GM21515 (cell line): Measurements from ENCODE around the gene USP15.
"Not testable (repeated sequence)": the region's sequence is repeated elsewhere in the genome, so short reads cannot be mapped to it uniquely, and the experiment has no call there.

Experiments used
- ATAC-seq: cut with Tn5 transposase; IDR thresholded peaks from one replicate; pipeline ENCODE4 v1.9.1; 2021; ENCODE audit not compliant: unreplicated experiment

USP15 gene

DNA sequence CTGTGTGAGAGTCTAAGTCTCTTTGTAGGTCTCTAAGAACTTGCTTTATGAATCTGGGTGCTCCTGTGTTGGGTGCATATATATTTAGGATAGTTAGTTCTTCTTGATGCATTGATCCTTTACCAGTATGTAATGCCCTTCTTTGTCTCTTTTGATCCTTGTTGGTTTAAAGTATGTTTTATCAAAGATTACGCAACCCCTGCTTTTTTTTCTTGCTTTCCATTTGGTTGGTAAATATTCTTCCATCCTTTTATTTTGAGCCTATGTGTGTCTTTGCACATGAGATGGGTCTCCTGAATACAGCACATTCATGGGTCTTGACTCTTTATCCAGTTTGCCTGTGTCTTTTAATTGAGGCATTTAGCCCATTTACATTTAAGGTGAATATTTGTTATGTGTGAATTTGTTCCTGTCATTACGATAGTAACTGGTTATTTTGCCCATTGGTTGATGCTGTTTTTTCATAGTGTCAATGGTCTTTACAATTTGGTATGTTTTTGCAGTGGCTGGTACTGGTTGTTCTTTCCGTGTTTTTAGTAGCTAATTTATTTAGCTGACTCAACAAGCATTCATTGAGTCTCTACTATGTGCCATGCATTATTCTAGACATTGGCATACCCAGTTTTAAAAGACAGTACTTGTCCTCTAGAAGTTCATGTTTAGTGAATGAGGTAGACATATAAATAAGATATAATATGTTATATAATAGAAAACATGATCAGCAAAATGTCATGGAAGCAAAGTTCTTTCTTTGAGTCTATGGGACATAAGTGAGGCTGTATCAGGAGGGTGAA lies 108.4 kb downstream of the USP15 start:
- ATAC-seq = not testable (repeated sequence)

DNA sequence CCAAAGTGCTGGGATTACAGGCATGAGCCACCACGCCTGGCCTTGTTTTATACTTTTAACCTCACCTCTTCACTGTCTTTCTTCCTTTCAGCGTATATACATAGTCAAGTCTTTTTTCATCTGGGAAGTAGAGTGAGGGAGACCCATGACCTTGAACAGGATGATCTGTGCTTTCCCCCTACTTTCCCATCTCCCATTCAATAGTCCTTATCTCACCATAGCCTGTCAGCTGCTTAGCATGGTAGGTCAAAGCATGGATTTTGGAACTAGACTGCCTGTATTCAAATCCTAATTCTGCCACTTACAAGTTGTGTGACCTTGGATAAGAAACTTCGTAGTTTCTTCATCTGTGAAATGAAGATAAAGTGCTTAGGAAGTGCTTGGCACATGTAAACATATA lies 110.0 kb downstream of the USP15 start:
- no peak for ATAC-seq

DNA sequence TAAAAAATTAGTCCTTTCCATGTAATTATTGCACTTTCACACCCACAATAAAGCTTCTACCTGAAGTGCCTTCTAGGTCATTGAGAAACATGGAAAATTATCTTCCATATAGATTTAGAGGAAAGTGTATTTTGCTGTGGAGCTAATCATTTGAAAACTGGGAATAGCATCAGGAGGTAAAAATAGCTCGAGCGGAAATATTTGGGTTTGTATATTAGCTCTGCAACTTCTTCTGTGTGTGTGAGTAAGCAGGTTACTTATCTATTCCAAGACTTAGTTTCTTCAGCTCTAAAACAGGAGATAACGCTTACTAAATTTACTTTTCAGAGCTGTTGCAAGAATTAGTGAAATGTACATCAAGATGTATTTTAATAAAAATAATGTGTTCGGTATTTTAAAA lies 111.5 kb downstream of the USP15 start:
- ATAC-seq = no peak

DNA sequence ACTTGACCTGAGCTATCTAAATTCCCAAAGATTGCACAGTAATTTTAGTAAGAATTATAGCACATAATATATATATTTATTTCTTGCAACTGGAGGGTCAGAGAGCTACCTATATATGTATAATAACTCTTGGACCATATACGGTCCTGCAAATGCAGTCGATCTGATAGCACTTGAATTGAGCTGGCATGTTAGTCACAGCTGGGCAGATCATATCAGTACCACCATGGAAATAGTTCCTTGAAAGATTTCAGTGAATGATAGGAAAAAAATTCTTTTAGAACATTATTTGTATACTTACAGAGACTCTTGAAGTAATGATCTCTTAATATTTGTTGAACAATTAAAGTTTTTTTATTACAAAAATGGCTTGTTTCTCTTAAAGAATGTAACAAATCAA lies 111.9 kb downstream of the USP15 start:
- no peak for ATAC-seq

DNA sequence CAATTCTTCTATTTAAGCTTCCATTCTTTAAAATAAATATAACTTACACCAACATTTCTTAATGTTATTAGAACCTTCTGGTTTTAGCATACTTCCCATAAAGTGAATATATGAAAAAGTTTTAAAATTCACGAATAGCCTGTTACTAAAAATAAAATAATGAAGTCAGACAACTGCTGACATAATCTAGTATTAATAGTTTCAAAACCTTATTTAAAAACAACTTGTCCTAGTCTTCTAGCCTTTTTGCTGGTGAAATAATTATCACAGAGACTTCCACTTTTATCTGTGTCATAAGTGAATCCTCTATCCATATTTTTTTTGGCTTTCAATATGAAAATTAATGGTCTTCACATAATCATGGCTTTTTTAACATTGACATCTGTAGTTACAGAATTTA lies 112.6 kb downstream of the USP15 start:
- no peak for ATAC-seq

DNA sequence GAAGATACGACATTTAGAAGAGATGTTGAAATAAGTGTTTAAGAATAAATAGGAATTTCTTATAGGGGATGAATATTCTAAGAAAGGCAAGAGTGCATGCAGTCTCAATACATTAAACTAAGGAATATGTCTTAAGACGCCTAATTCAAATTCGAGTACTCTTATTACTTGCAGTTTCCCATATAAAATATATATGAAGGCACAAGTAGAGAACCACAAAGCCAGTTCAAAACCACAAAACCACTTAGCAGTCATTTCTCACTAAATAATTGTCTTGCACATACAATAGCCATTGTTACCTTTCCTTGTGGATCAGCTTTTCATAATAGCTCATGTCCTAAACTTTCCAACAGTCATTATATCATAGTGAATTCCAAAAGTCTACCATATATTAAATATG lies 115.4 kb downstream of the USP15 start:
- ATAC-seq = no peak

DNA sequence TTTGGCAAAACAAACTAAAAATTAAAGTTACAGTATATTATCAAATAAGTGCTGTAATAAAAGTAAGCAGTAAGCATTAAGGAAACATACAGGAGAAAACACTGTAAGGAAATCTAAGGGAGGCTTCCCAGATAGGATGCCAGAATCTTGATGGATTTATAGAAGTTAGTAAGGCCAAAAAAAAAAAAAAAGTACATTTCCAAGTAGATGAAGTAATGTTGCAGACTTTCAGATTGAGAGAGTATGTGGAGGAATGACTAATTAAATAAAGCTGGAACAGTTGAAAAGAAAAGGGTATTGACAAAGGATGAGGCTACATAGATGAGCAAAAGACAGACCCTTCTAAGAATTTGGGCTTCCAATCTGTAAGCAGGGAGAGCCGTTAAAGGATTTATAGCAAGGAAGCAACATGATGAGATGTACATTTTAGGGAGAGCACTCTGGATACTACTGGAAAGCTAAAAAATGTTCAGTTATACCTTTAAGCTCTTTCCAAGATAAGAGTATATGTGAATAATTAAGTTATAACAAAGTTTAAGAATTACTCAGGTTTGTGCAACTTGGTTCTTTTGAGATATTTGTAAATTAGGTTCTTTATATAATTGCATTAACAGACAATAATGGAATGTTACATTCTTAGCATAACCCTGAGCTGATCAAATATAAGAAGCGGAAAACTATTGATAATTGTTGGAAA lies 119.0 kb downstream of the USP15 start:
- ATAC-seq = no peak

DNA sequence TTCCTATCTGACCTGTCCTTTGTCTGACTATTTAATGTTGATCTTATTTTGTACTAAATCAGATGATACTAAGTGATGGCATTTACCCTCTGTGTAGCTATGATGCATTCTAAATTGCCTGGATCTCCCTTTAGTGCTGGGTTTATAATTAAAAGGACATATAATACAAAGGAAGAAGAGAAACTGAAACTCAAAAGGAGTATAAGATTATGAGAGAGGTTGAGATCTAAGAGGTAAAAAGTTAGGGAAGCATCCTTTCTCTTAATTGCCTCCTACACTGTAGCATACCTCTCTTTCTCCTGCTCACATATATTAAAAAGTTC lies 119.5 kb downstream of the USP15 start:
- no peak for ATAC-seq

DNA sequence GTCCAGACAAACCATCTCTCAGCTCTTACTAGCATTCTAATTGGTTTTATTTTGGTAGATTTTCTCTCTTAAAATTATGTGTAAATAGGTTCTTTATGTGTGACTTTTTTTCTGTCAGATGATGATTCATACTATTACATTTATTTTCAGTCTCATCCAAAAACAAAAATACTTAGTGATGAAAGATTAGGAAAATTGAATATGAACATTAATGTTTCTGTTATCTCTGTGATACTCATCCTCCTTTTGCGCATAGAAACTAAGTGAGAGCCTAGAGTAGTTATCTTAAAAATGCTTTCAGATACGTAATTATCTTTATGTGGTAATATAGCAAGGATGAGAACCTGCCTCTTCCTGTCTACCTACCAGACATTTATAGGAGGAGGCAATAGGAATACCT lies 122.3 kb downstream of the USP15 start:
- no peak for ATAC-seq

DNA sequence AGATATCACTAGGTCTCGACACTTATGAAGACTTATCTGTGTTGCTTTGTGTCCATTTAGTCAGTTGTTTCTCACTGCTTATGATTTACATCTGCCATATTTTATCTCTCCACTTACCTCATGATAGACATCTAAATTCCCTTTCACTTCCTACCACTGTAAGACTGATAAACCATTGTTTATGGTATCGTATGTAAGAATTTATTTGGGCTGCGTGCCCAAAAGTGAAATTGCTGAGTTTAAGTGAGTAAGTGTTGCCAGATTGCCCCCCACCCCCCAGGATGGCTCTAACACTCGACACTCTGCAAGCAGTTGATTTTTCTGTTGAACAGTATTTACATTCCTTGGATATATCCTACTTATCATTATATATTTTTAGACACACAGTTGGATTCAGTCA lies 136.5 kb downstream of the USP15 start:
- no peak for ATAC-seq

DNA sequence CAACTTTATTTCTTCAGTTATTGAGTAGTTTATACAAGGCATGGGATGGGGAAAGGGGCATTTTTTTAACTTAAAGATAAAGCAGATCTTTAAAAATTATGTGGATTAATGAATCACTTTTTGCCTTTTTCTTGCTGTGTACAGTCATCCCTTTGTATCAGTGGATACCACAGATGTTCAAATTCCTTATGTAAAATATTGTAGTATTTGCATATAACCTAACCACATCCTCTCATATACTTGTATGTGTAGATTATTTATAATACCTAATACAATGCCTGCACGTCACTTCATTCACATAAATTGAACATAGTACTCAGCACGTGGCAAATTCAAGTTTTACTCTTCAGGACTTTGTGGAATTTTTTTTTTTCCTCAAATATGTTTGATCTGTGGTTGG lies 139.9 kb downstream of the USP15 start:
- ATAC-seq = no peak

DNA sequence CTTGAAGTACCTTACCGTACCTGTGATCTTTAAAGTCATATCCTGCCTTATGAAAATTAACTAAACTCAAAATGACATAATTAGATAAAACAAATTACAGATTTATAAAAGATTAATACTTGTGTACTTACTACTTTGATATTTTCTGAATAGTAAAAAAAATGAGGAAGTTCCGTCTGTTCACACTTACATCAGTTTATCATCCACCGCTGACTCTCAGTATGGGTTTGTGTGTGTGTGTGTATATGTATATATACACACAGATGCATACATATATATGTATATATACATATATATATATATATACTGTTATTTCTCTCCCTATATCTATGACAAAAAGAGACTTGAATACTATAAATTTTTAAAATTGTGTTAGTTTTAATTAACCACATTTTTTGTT lies 141.4 kb downstream of the USP15 start:
- no peak for ATAC-seq

DNA sequence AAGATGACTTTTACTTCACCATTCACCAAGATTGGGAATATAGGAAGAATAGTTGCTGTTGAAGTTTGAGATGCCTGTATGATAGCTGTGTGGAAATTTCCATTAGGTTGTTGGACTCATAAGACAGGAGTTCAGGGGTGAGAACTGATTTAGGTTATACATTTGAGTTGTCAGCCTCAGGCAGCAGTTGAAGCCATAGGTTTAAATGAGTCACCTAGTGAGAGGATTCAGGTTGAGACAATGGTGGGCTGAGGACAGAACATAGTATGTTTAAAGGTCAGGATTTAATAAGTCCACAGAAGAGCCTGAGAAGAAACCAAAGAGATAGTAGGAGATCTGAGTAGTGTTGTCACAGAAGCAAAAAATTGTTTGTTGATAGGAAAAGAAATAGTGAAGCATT lies 142.8 kb downstream of the USP15 start:
- no peak for ATAC-seq

DNA sequence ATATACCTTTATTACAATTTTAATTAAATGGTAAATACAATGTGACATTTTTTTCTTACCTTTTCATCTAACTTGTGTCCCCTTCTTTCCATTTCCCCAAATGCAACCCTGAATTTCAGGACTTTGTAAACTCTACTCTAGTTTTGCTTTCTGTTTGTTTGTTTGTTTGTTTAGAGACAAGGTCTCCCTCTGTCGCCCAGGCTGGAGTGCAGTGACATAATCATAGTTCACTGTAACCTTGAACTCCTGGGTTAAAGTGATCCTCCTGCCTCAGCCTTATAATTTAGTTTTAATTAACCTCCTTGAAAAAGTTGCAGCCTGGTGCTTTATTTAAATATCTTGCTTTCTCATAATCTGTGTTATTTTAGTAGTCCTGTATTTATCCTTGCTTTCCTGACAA lies 147.4 kb downstream of the USP15 start:
- no peak for ATAC-seq

DNA sequence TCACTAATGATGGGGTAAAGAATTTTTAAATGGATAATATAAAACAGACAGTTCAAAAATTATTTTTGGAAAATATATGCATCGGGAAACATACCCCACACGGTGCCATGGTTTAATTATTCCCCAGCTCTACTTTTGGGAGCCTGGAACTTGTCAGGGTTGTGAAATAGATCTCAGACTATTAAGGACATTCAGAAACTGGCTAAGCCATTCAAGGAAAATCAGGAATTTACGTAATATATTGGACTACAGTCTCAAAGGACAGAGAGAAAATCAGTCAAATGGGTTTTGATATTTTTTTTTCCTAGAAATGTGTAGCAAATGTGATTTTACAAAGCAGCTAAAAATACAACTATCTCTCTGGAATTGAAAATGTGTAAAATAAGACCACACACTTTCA lies 148.9 kb downstream of the USP15 start:
- ATAC-seq = no peak

DNA sequence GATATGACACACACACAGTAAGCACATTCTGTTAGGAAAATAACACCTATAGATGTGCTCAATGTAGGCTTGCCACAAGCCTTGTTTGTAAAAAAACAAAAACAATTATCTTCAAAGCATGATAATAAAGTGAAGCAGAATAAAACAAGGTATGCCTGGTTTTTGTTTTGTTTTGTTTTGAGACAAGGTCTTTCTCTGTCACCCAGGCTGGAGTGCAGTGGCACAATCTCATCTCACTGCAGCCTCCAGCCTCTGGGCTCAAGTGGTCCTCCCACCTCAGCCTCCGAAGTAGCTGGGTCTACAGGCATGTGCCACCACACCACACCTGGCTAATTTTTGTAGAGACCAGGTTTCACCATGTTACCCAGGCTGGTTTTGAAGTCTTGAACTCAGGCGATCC lies 154.0 kb downstream of the USP15 start:
- ATAC-seq = no peak

DNA sequence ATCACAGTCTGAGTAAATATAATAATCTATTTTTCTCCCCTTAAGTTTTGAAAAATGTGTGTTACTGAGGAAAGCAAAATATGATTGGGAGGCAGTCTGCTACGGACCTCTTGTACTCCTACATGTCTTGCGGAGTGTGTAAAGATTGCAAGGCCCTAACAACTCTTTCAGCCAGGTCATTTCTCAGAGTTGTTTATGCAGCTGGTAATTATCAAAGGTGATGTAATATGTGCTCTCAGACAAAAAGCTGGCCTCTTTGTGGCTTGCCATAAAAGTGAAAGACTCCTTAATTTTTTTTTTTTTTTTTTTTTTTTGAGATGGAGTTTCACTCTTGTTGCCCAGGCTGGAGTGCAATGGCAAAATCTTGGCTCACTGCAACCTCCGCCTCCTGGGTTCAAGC lies 165.9 kb downstream of the USP15 start:
- ATAC-seq = no peak

DNA sequence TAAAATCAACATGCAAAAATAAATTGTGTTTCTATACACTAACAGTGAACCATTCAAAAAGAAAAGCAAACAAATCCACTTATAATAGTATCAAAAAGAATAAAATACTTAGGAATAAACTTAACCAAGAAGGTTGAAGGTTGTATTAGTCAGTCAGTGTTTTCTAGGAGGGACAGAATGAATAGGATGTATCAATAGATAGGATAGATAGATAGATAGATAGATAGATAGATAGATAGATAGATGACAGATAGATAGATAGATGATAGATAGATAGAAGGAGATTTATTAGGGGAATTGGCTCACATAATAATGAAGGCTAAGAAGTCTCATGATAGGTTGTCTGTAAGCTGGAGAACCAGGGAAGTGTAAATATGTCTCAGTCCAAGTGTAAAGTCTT lies 169.3 kb downstream of the USP15 start:
- no peak for ATAC-seq

DNA sequence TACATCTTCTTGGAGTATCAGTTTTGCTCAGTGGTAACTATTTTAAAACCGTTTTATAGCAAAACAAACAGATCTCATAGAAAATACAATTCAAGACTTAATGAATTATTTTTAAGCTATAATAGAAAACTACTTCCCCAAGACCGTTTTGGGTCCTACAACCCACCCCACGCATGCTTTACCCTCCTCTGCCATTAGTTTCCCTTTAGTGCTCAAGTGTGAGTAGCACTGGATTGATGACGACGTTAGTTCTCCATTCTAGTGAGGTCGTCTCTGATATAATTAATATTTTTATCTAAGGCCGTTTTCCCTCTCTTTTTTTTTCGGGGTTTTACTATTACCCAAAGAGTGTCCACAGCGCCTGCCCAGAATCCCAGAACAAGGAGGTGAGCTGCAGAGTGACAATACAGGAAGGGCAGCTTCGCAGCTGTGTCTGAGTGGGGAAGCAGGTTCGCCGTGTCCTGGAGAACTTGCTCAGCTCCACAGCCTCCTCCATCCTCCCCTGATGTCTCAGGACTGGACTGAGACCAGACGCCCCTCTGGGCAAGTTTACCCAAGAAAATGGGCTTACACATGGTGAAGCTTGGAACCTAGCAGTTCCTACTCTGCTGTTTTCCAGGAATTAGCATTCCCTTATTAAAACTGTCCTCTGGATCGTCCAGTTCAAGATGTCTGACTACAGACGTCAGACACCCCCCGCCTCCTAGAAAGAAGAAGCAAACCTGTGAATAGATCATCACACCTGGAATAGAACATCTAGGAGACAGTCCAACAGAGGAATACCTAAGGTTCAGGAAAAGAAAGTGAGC lies 174.5 kb downstream of the USP15 start:
- ATAC-seq = no peak

DNA sequence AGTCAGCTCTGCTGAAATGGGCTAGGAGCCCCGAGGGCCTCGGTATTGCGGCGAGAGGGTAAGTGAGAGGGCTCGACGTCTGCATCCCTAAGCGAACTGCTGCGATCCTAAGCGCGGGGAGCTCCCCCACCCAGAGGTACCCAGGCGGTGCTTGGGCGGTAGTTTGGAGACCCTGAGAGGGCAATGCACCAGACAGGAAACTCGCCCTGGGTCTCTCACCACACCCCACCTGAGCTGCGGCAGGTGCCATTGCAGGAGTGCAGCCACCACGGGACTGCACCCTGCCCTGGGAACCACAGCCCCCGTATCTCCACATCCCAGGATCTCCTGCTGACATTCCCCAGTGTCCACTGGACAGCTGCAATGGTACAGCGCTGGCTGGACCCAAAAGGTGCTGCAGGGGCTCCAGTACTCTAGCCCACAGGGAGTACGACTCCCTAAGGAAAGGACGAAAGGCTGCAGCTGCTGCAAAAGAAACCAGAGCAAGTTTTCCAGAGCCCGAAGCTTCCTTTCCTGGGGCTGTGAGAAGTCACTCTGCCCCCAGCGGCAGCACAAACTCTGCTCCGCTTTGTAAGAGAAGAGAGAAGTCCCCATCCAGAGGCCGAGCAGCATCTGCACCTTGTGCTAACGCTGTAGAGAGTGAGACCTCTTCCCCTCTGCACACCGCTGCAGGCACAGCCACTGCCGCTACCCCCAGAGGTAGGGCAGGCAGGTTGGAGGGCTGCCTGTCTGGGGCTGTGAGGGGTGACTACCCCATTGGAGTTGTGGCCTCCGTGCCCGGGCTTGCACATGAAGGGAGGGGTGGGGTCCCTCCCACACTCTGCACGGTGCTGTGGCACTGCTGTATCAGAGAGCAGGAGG lies 175.3 kb downstream of the USP15 start:
- peak; percentile 82 for ATAC-seq

DNA sequence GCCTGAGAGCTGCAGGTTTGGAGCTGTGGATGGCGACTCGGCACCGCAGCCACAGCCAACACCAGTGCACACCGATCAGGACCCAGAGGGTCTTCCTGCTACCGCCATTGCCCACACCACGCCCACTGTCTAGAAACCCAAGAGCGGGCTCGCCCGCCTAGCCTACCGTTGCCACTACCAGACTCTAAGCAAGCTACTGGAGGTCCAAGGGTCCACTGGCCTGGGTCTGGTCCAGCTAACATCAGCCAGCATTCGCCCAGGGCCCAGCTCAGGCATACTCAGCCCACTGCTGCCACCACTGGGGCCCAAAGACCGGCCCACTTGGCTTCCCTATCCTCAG lies 175.9 kb downstream of the USP15 start:
- ATAC-seq = no peak
